Measurements from ENCODE around the gene VTI1A.

GRCh38 chr10:112794201-112794600 is 347.2 kb downstream of the VTI1A start:
- no peak for TF ChIP-seq POLR2A (IDR thresholded peaks at IDR 0.05; ENCODE audit: extremely low read depth, insufficient read length)
- no peak for TF ChIP-seq CTCF (IDR thresholded peaks at IDR 0.05; ENCODE audit: low read depth, low read length)
- no peak for TF ChIP-seq MAX (IDR thresholded peaks at IDR 0.05; ENCODE audit: low read depth, low read length)
- TF ChIP-seq MYC (IDR thresholded peaks at IDR 0.05; ENCODE audit: low read depth, low read length), result no peak

Measured in NB4 (cell line).